Putamen (tissue), 1 donor: ENCODE results near the gene TMPRSS3.

ENCODE experiments used
- DNase-seq: peaks from one replicate; pipeline ENCODE4 v3.0.0-alpha.2; 2016; ENCODE audit warnings: low spot score

TMPRSS3 gene

GRCh38 chr21:42370894-42371654, 24.8 kb downstream of the TMPRSS3 start:
- no peak for DNase-seq

- DNase-seq: no peak
Observed at GRCh38 chr21:42369821-42370220, 26.0 kb downstream of the TMPRSS3 start.

- no peak for DNase-seq
Observed at GRCh38 chr21:42367367-42368165, 28.3 kb downstream of the TMPRSS3 start.

- no peak for DNase-seq
Observed at GRCh38 chr21:42366292-42367010, 29.4 kb downstream of the TMPRSS3 start, which contains the start of gene TFF1. TFF1 (minus strand) TSS chr21:42366535; CDS start chr21:42366495, 40 bp downstream.

GRCh38 chr21:42365770-42366169, 30.1 kb downstream of the TMPRSS3 start:
- DNase-seq: no peak

- DNase-seq: no peak
Observed at GRCh38 chr21:42364304-42364865, 31.5 kb downstream of the TMPRSS3 start.

- no peak for DNase-seq
Observed at GRCh38 chr21:42363312-42363711, 32.5 kb downstream of the TMPRSS3 start.

- no peak for DNase-seq
Observed at GRCh38 chr21:42362700-42363099, 33.2 kb downstream of the TMPRSS3 start.

GRCh38 chr21:42362198-42362597, 33.7 kb downstream of the TMPRSS3 start:
- no peak for DNase-seq

GRCh38 chr21:42361286-42361685, 34.6 kb downstream of the TMPRSS3 start:
- DNase-seq: no peak

- DNase-seq: no peak
Observed at GRCh38 chr21:42360317-42360716, 35.5 kb downstream of the TMPRSS3 start.

- DNase-seq: no peak
Observed at GRCh38 chr21:42358937-42359336, 36.9 kb downstream of the TMPRSS3 start.

- no peak for DNase-seq
Observed at GRCh38 chr21:42358261-42358660, 37.6 kb downstream of the TMPRSS3 start.

GRCh38 chr21:42357307-42357706, 38.5 kb downstream of the TMPRSS3 start:
- DNase-seq: no peak

GRCh38 chr21:42356650-42357049, 39.2 kb downstream of the TMPRSS3 start:
- DNase-seq: no peak

GRCh38 chr21:42356046-42356445, 39.8 kb downstream of the TMPRSS3 start:
- DNase-seq: no peak

GRCh38 chr21:42353623-42354022, 42.2 kb downstream of the TMPRSS3 start:
- no peak for DNase-seq

- DNase-seq: no peak
Observed at GRCh38 chr21:42352441-42353095, 43.3 kb downstream of the TMPRSS3 start.

- no peak for DNase-seq
Observed at GRCh38 chr21:42351626-42352440, 44.0 kb downstream of the TMPRSS3 start.

GRCh38 chr21:42350927-42351426, 44.9 kb downstream of the TMPRSS3 start, which contains the start of gene TFF2:
TFF2 (minus strand) TSS chr21:42350994; CDS start chr21:42350957, 37 bp downstream.
- no peak for DNase-seq
